ENCODE measurements around the gene PARVA. TPM values are rescaled to one million over a fixed set of nuclear protein-coding genes. Genes with fewer than 3 reads are reported as not detected.

PARVA gene
- polyA plus RNA-seq, 3 donors = not detected

DNA sequence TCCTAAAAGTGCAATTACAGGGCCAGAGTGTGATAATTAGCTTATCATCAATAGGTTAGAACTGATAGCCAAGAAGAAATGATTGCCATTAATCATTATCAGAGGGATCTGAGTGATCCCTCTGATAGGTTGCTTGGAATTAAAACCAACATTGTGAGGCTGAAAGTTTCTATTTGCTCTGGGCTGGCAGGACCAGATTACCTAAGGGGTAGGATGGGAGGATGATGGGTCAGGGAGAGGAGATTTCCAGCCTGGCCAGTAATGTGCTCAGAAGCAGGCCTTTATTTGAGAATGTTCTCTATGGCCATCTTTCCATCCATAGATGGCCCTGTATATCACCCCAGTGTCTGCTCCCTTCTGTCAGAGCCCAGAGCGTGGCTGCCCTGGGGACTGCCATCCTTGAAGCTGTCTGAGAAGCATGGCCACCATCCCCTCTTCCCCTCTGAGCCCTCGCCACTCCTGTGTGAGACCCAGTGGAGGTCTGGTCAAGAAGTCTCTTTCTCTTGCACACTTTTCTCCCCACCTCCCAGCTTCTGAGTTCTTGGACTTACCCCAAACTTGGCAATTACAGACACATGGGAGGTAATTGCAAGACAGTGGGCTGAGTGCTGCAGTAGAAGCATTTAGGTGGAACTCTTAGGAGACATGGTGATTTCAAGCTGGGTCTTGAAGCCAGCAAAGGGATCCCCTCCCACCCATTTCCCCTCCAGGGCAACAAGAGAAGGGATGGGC, 11.7 kb downstream of the PARVA start:
- Histone ChIP-seq H3K4me1 (ENCODE audit: control insufficient read depth in 1 of 2, insufficient read depth in 2 of 2, low read length in 2 of 2) (no peaks in the 10 kb centered on the region), H3K36me3 (replicated peaks in 1 of 2; ENCODE audit: control insufficient read depth in 1 of 2, insufficient read depth in 2 of 2, low read length in 2 of 2) (no peaks in the 10 kb centered on the region), H2AFZ (ENCODE audit: insufficient read depth, low read depth, low read length, poor library complexity, severe bottlenecking) (no peak overlapping the region), H4K20me1 (ENCODE audit: insufficient read depth, low read length) (no peaks in the 10 kb centered on the region), H3K79me2 (ENCODE audit: insufficient read depth, low read length) (no peaks in the 10 kb centered on the region), H3K9me3 (replicated peaks in 1 of 2; ENCODE audit: control insufficient read depth in 1 of 2, insufficient read depth in 1 of 2, low read length in 2 of 2) (peaks cover 4 to 6% of the 10 kb centered on the region in 2 donors), H3K27me3 (ENCODE audit: control insufficient read depth in 2 of 2, insufficient read depth in 2 of 2, low read length in 2 of 2) (peaks cover 0 to 2% of the 10 kb centered on the region in 2 donors), H3K27ac (ENCODE audit: low read depth in 1 of 2, low read length in 2 of 2) (no peak overlapping the region), H3K4me3 (replicated peaks in 1 of 3; ENCODE audit: low read depth in 2 of 3, low read length in 3 of 3) (no peak overlapping the region), H3K4me2 (replicated peaks; ENCODE audit: extremely low read depth, low read length, poor library complexity, severe bottlenecking) (no peak overlapping the region), H3K9ac (ENCODE audit: insufficient read depth, low read length, poor library complexity, severe bottlenecking) (no peak overlapping the region)
- 90% methylated on average over 2 of the region's 2 CpGs for WGBS (ENCODE audit: insufficient coverage)
- intact Hi-C loops (cut with micrococcal nuclease) = no loop called here
- H3K27me3 Mint-ChIP-seq (ENCODE audit: low read depth in 3 of 3) = peaks cover 4 to 12% (median 10%) of the 10 kb centered on the region in 3 donors
- H3K4me3 Mint-ChIP-seq = no peak overlapping the region
- TF ChIP-seq, protein P1, sequence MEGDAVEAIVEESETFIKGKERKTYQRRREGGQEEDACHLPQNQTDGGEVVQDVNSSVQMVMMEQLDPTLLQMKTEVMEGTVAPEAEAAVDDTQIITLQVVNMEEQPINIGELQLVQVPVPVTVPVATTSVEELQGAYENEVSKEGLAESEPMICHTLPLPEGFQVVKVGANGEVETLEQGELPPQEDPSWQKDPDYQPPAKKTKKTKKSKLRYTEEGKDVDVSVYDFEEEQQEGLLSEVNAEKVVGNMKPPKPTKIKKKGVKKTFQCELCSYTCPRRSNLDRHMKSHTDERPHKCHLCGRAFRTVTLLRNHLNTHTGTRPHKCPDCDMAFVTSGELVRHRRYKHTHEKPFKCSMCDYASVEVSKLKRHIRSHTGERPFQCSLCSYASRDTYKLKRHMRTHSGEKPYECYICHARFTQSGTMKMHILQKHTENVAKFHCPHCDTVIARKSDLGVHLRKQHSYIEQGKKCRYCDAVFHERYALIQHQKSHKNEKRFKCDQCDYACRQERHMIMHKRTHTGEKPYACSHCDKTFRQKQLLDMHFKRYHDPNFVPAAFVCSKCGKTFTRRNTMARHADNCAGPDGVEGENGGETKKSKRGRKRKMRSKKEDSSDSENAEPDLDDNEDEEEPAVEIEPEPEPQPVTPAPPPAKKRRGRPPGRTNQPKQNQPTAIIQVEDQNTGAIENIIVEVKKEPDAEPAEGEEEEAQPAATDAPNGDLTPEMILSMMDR (IDR thresholded peaks at IDR 0.05) = no peak
- no peaks in the 10 kb centered on the region for H3K4me1 Mint-ChIP-seq
- no peak overlapping the region for H3K27ac Mint-ChIP-seq
- peaks cover 0 to 3% (median 1%) of the 10 kb centered on the region in 7 donors for H3K9me3 Mint-ChIP-seq
- DNase-seq = no peak
- H3K36me3 Mint-ChIP-seq = no peaks in the 10 kb centered on the region

GRCh38 chr11:12389676-12390657, 12.6 kb downstream of the PARVA start:
- H3K27me3 Mint-ChIP-seq (ENCODE audit: low read depth in 3 of 3) = peaks cover 4 to 9% (median 8%) of the 10 kb centered on the region in 3 donors
- H2AFZ ChIP-seq (ENCODE audit: insufficient read depth, low read depth, low read length, poor library complexity, severe bottlenecking) = no peak overlapping the region
- H3K27me3 ChIP-seq (ENCODE audit: control insufficient read depth in 2 of 2, insufficient read depth in 2 of 2, low read length in 2 of 2) = peaks cover 0 to 2% of the 10 kb centered on the region in 2 donors
- TF ChIP-seq, protein P1 (IDR thresholded peaks at IDR 0.05) = no peak
- H3K4me3 ChIP-seq (replicated peaks in 1 of 3; ENCODE audit: low read depth in 2 of 3, low read length in 3 of 3) = no peak overlapping the region
- DNase-seq = no peak
- intact Hi-C loops (cut with micrococcal nuclease) = no loop called here
- H3K4me2 ChIP-seq (replicated peaks; ENCODE audit: extremely low read depth, low read length, poor library complexity, severe bottlenecking) = no peak overlapping the region
- no peaks in the 10 kb centered on the region for H4K20me1 ChIP-seq (ENCODE audit: insufficient read depth, low read length)
- 75% methylated on average over 5 of the region's 10 CpGs for WGBS (ENCODE audit: insufficient coverage)
- no peaks in the 10 kb centered on the region for H3K36me3 Mint-ChIP-seq
- no peak overlapping the region for H3K9ac ChIP-seq (ENCODE audit: insufficient read depth, low read length, poor library complexity, severe bottlenecking)
- H3K9me3 Mint-ChIP-seq = peaks cover 0 to 8% (median 3%) of the 10 kb centered on the region in 7 donors
- no peaks in the 10 kb centered on the region for H3K36me3 ChIP-seq (replicated peaks in 1 of 2; ENCODE audit: control insufficient read depth in 1 of 2, insufficient read depth in 2 of 2, low read length in 2 of 2)
- peaks cover 4 to 6% of the 10 kb centered on the region in 2 donors for H3K9me3 ChIP-seq (replicated peaks in 1 of 2; ENCODE audit: control insufficient read depth in 1 of 2, insufficient read depth in 1 of 2, low read length in 2 of 2)
- H3K4me1 ChIP-seq (ENCODE audit: control insufficient read depth in 1 of 2, insufficient read depth in 2 of 2, low read length in 2 of 2) = no peaks in the 10 kb centered on the region
- no peak overlapping the region for H3K4me3 Mint-ChIP-seq
- no peaks in the 10 kb centered on the region for H3K4me1 Mint-ChIP-seq
- no peak overlapping the region for H3K27ac ChIP-seq (ENCODE audit: low read depth in 1 of 2, low read length in 2 of 2)
- peak overlapping the region in 1 of 7 donors; percentile 4 for H3K27ac Mint-ChIP-seq
- no peaks in the 10 kb centered on the region for H3K79me2 ChIP-seq (ENCODE audit: insufficient read depth, low read length)
